Ishikawa (cell line): ENCODE results near the gene HAUS7.
A peak's percentile ranks its signal among the peaks of the same experiment; 100 is the strongest.

ENCODE experiments used
- MAX ChIP-seq: IDR thresholded peaks from 2 replicates; pipeline ENCODE4 v1.6.1; 2012
- RAD21 ChIP-seq: IDR thresholded peaks from 2 replicates; pipeline ENCODE4 v1.6.1; 2012; ENCODE audit warnings: low read depth
- YY1 ChIP-seq: IDR thresholded peaks from 2 replicates; pipeline ENCODE4 v1.6.1; 2012; ENCODE audit warnings: low read depth

Gene HAUS7

DNA sequence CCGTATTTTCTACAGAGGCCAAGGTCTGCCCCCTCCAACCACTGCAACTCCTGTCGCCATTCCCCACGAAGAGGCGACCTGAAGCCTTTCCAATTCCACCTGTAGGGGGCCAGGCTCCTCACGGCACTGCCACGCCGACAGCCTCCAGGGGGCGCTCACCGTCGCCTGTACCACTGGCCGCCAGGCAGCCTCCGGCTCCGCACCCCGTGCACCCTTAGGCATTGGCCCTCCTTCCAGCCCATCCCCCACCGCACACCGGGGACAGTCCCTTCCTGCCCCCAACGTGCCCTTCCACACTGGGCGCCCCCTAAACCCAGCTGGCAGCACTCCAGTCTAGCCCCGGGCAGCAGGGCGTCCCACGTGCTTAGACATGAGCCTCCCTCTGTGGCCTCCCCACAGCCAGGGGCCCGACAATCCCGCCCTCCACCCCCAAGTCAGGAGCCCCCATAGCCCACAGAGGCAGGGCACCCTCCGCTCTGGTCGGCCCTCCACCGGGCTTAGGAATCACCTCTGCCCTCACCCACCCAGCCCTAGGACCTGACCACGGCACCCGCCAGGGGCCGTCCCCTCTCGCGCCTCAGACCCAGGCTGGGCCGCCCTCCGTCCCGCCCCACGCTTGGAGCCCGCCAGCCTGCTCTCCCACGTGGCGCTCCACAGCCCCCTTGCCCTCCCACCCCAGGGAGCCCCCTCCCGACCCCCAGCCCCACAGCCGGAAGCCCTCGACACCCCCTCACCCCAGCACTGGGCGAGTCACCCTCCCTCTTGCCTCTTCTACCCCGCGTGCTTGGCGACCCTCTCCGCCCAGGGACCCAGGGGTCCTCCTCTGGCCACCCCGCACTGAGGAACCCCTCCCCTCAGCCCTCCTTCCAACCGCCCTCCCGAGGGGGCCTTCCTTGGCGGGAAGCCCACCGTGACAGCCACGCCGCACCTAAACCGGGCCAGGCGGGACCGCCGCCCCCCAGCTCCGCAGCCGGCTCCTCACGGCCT lies 69.9 kb downstream of the HAUS7 start:
- peak; percentile 64 for TF ChIP-seq RAD21
- no peak for TF ChIP-seq MAX

- TF ChIP-seq MAX (no peak), YY1 (no peak)
Measured at GRCh38 chrX:153398275-153398960, 72.0 kb downstream of the HAUS7 start.
